Measurements from ENCODE around the gene PHF12. TPM values are rescaled to one million over a fixed set of nuclear protein-coding genes. Genes with fewer than 3 reads are reported as not detected.

Gene PHF12
- total RNA-seq, 1 experiment from 2014 or later, result 35.7 TPM

DNA sequence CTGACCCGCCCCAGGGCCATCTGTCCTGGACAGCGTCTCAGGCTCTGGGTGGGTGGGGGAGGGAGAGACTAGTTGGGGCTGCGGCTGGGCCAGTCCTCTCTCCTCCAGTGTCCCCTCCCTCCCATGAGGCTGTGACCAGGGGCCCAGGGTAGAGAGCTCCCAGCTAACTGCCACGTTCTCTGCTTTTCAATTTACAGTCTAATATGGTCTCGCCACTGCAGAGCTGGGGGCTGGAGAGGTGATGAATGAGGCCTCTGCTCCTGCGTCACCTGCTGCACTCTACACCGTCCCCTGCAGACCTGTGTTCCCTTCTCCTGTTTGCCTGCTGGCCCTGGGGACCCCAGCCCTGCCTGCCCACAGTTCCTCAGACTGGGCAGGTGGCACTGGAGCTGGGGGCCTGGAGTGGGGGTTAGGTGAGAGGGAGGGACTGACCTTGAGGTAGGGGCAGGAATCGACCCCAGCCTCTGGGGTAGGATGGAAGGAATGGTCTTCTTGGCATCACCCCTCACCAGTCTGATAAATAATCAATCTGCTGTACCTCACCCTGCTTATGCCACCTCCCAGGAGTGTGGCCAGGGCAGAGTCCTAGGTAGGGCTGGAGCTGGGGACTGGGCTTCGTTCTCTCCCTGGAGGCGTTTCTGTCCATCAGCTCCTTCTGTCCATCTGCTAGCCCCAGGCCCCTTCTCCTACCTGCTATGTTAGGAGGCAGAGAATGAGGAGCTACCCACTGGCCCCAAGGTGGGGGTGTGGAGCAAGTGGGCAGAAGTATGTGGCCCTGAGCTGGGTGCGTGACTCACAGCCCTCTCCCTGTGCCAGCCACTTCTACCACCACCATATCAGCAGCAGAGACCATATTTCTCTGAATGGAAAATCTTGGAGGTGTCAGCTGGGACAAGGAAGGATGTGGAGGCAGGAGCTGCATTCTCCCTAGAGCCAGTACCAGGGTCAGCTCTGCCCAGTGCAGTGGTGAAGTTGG lies 41.6 kb upstream of the PHF12 start:
- POLR2A ChIA-PET, result no interaction called here
- BruUV-seq (replicated peaks), result no TSS peak
- peak; percentile 58; the same call in 1 of the 2 replicates for ATAC-seq

More for the DNA sequence above, 41.6 kb upstream of the PHF12 start:
- ChIA-PET RAD21 (ENCODE audit: low non-redundant PET in 1 of 2, low total read pairs in 2 of 2, uncharacterized antibody in 2 of 2, unreplicated experiment in 2 of 2) (no interaction called here), CTCF (interaction anchor here (1.2 kb wide), 1 partner anchor 124 kb away, joined by 3 read pairs; no protein-coding TSS in a partner anchor)
- Histone ChIP-seq H4K20me1 (ENCODE audit: insufficient read depth) (no peaks in the 10 kb centered on the region), H3K27me3 (ENCODE audit: insufficient read depth, low read length) (peaks cover 11% of the 10 kb centered on the region; the same call in 1 of the 2 replicates), H3K9ac (ENCODE audit: low read length) (no peak overlapping the region), H3K9me3 (ENCODE audit: control insufficient read depth in 1 of 2, insufficient read depth in 1 of 2, low read depth in 1 of 2, low read length in 2 of 2) (no peaks in the 10 kb centered on the region), H3K27ac (ENCODE audit: low read depth, low read length) (no peak overlapping the region), H3K9me2 (ENCODE audit: insufficient read depth) (no peaks in the 10 kb centered on the region), H2AFZ (ENCODE audit: low read depth, low read length, poor library complexity, severe bottlenecking) (no peak overlapping the region), H3K4me2 (ENCODE audit: low read length) (no peak overlapping the region), H3K79me2 (ENCODE audit: insufficient read depth, low read length) (no peaks in the 10 kb centered on the region), H3K4me1 (ENCODE audit: control insufficient read depth in 1 of 2, insufficient read depth in 2 of 2, low read length in 2 of 2) (peaks cover 3 to 4% of the 10 kb centered on the region in 2 experiments; a peak in 1 of 4 replicates), H3K4me3 (replicated peaks in 1 of 2; ENCODE audit: low read depth in 1 of 2, low read length in 2 of 2) (no peak overlapping the region), H3K36me3 (ENCODE audit: control insufficient read depth in 1 of 2, insufficient read depth in 2 of 2, low read length in 2 of 2) (no peaks in the 10 kb centered on the region)
- intact Hi-C loops (cut with micrococcal nuclease), result no loop called here
- no peak for DNase-seq (ENCODE audit: low read depth, low spot score)
- TF ChIP-seq EGR1 (IDR thresholded peaks at IDR 0.05; ENCODE audit: low read depth), result no peak
- TF ChIP-seq ELF1 (IDR thresholded peaks at IDR 0.05; ENCODE audit: borderline replicate concordance, low read depth), result no peak
- no peak for TF ChIP-seq POLR2A (IDR thresholded peaks at IDR 0.05; ENCODE audit: borderline replicate concordance, extremely low read depth, insufficient read depth, insufficient read length)
- TF ChIP-seq CEBPB (IDR thresholded peaks at IDR 0.05; ENCODE audit: low read depth), result no peak
- no peak for TF ChIP-seq POLR2AphosphoS5 (IDR thresholded peaks at IDR 0.05; ENCODE audit: low read depth, low read length)
- no peak for TF ChIP-seq SIN3A (IDR thresholded peaks at IDR 0.05; ENCODE audit: low read depth)
- TF ChIP-seq SP1 (IDR thresholded peaks at IDR 0.05; ENCODE audit: low read depth), result no peak
- no peak for TF ChIP-seq CBX3 (IDR thresholded peaks at IDR 0.05; ENCODE audit: low read depth)
- no peak for TF ChIP-seq FOSL1 (IDR thresholded peaks at IDR 0.05; ENCODE audit: low read depth)
- TF ChIP-seq TCF7L2 (IDR thresholded peaks at IDR 0.05; ENCODE audit: borderline replicate concordance, extremely low read depth, insufficient read depth, insufficient read length), result no peak
- TF ChIP-seq, protein P1, sequence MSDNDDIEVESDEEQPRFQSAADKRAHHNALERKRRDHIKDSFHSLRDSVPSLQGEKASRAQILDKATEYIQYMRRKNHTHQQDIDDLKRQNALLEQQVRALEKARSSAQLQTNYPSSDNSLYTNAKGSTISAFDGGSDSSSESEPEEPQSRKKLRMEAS (IDR thresholded peaks at IDR 0.05), result no peak
- TF ChIP-seq ZFX (IDR thresholded peaks at IDR 0.05), result no peak
- no peak for TF ChIP-seq ZNF274 (IDR thresholded peaks at IDR 0.05; ENCODE audit: low read depth, low read length)
- no peak for TF ChIP-seq EZH2 (IDR thresholded peaks at IDR 0.05)
- TF ChIP-seq JUND (IDR thresholded peaks at IDR 0.05), result no peak
- TF ChIP-seq, protein P2, sequence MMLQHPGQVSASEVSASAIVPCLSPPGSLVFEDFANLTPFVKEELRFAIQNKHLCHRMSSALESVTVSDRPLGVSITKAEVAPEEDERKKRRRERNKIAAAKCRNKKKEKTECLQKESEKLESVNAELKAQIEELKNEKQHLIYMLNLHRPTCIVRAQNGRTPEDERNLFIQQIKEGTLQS (IDR thresholded peaks at IDR 0.05), result no peak
- TF ChIP-seq, protein P3, sequence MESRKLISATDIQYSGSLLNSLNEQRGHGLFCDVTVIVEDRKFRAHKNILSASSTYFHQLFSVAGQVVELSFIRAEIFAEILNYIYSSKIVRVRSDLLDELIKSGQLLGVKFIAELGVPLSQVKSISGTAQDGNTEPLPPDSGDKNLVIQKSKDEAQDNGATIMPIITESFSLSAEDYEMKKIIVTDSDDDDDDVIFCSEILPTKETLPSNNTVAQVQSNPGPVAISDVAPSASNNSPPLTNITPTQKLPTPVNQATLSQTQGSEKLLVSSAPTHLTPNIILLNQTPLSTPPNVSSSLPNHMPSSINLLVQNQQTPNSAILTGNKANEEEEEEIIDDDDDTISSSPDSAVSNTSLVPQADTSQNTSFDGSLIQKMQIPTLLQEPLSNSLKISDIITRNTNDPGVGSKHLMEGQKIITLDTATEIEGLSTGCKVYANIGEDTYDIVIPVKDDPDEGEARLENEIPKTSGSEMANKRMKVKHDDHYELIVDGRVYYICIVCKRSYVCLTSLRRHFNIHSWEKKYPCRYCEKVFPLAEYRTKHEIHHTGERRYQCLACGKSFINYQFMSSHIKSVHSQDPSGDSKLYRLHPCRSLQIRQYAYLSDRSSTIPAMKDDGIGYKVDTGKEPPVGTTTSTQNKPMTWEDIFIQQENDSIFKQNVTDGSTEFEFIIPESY (IDR thresholded peaks at IDR 0.05; ENCODE audit: extremely low read depth, insufficient replicate concordance, low read length), result no peak
